HL-60 (cell line): ENCODE measurements around the gene NHLRC2.

Experiments used
- DNase-seq, 2 experiments: peaks; one replicate each; pipeline ENCODE4 v3.0.0-alpha.2; 2010 to 2020; ENCODE audit warnings: low read depth in 1 of 2, low spot score in 1 of 2
- H3K27ac ChIP-seq: fragments of 250-450 bp; sonication (Bioruptor Pico); replicated peaks from 2 replicates; pipeline ENCODE4 v1.5.1; 2020; ENCODE audit warnings: mild to moderate bottlenecking, moderate library complexity
- H3K27me3 ChIP-seq: fragments of 250-450 bp; sonication (Bioruptor Pico); 2 replicates; pipeline ENCODE4 v1.5.1; 2021; ENCODE audit warnings: mild to moderate bottlenecking, moderate library complexity; ENCODE audit not compliant: insufficient read depth, poor library complexity, severe bottlenecking
- H3K4me3 ChIP-seq: replicated peaks from 2 replicates; pipeline ENCODE4 v1.5.1; 2011; ENCODE audit warnings: mild to moderate bottlenecking, control low read depth, low read length; ENCODE audit not compliant: insufficient read depth
- GABPA ChIP-seq: IDR thresholded peaks from 2 replicates; pipeline ENCODE4 v1.6.1; 2012; ENCODE audit warnings: low read depth
- POLR2AphosphoS5 ChIP-seq: IDR thresholded peaks from 2 replicates; pipeline ENCODE4 v1.6.1; 2012; ENCODE audit warnings: low read depth
- SPI1 ChIP-seq: IDR thresholded peaks from 2 replicates; pipeline ENCODE4 v1.6.1; 2012; ENCODE audit warnings: low read depth, mild to moderate bottlenecking, borderline replicate concordance
- TF ChIP-seq, protein P1 (sequence below): IDR thresholded peaks from 2 replicates; pipeline ENCODE4 v1.6.1; 2012; ENCODE audit warnings: low read depth; ENCODE audit not compliant: insufficient replicate concordance
- TF ChIP-seq, protein P2 (sequence below): IDR thresholded peaks from one replicate; pipeline ENCODE4 v1.5.1; 2011; ENCODE audit warnings: low read length, control low read depth, inconsistent platforms; ENCODE audit not compliant: insufficient read depth

The NHLRC2 gene

DNA sequence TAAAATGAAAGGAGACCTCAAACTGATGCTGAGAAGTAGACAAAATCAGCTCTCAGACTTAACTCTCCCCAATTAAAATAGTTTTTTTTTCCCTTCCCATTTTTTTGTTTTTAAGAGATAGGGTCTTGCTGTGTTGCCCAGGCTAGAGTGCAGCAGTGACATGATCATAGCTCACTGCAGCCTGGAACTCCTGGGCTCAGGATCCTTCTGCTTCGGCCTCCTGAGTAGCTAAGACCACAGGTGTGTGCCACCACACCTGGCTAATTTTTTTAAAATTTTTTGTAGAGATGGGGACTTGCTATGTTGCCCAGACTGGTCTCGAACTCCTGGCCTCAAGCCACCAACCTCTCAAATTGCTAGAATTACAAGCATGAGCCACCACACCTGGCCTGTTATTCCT lies 61.1 kb downstream of the NHLRC2 start:
- DNase-seq, result no peak
- Histone ChIP-seq H3K27me3 (no peaks in the 10 kb centered on the region), H3K27ac (no peak overlapping the region), H3K4me3 (no peak overlapping the region)
- TF ChIP-seq, protein P1, sequence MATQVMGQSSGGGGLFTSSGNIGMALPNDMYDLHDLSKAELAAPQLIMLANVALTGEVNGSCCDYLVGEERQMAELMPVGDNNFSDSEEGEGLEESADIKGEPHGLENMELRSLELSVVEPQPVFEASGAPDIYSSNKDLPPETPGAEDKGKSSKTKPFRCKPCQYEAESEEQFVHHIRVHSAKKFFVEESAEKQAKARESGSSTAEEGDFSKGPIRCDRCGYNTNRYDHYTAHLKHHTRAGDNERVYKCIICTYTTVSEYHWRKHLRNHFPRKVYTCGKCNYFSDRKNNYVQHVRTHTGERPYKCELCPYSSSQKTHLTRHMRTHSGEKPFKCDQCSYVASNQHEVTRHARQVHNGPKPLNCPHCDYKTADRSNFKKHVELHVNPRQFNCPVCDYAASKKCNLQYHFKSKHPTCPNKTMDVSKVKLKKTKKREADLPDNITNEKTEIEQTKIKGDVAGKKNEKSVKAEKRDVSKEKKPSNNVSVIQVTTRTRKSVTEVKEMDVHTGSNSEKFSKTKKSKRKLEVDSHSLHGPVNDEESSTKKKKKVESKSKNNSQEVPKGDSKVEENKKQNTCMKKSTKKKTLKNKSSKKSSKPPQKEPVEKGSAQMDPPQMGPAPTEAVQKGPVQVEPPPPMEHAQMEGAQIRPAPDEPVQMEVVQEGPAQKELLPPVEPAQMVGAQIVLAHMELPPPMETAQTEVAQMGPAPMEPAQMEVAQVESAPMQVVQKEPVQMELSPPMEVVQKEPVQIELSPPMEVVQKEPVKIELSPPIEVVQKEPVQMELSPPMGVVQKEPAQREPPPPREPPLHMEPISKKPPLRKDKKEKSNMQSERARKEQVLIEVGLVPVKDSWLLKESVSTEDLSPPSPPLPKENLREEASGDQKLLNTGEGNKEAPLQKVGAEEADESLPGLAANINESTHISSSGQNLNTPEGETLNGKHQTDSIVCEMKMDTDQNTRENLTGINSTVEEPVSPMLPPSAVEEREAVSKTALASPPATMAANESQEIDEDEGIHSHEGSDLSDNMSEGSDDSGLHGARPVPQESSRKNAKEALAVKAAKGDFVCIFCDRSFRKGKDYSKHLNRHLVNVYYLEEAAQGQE, result no peak
- TF ChIP-seq, protein P2, sequence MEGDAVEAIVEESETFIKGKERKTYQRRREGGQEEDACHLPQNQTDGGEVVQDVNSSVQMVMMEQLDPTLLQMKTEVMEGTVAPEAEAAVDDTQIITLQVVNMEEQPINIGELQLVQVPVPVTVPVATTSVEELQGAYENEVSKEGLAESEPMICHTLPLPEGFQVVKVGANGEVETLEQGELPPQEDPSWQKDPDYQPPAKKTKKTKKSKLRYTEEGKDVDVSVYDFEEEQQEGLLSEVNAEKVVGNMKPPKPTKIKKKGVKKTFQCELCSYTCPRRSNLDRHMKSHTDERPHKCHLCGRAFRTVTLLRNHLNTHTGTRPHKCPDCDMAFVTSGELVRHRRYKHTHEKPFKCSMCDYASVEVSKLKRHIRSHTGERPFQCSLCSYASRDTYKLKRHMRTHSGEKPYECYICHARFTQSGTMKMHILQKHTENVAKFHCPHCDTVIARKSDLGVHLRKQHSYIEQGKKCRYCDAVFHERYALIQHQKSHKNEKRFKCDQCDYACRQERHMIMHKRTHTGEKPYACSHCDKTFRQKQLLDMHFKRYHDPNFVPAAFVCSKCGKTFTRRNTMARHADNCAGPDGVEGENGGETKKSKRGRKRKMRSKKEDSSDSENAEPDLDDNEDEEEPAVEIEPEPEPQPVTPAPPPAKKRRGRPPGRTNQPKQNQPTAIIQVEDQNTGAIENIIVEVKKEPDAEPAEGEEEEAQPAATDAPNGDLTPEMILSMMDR, result no peak
- no peak for TF ChIP-seq GABPA
- no peak for TF ChIP-seq POLR2AphosphoS5
- no peak for TF ChIP-seq SPI1

DNA sequence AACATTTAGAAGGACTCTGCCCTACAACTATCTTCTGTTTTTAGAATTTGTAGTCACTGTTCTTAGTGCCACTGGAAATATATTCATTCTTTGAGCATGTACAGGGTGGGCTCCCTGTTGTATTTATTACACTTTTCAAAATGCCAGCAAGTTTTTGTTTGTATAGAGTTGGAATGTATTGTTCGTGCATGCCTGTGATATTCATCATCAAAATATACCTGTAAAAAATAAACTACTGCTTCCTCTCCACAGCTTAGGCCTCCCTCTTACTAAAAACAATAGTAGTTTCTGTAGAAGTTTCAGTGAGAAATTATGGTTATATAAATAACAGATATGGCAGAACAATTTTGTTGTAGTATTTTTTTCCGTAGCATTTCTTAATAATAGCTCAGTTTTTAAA lies 61.6 kb downstream of the NHLRC2 start:
- Histone ChIP-seq H3K27ac (no peak overlapping the region), H3K27me3 (no peaks in the 10 kb centered on the region), H3K4me3 (no peak overlapping the region)
- DNase-seq, result no peak
- TF ChIP-seq GABPA (no peak), POLR2AphosphoS5 (no peak), SPI1 (no peak)
- TF ChIP-seq, protein P1, result no peak
- TF ChIP-seq, protein P2, result no peak

DNA sequence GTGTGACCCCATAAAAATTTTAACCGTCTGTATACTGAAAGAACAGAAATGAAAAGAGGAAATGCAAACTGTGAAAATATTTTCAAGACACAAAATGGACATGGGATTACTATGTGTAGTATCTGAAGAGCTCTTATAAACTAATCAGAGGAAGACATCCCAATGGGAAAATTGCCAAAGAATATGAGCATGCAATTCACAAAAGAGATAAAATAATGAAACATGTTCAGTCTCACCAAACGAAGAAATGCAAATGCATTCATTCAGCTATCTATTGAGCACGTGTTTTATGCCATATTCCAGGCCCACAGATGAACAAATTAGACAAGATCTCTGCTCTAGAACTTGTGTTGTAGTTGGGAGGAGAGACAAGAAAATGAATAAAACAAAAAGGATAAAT lies 63.2 kb downstream of the NHLRC2 start:
- TF ChIP-seq, protein P1, result no peak
- no peak for TF ChIP-seq SPI1
- TF ChIP-seq, protein P2, result no peak
- TF ChIP-seq GABPA, result no peak
- H3K4me3 ChIP-seq, result no peak overlapping the region
- no peak overlapping the region for H3K27ac ChIP-seq
- no peak for DNase-seq
- H3K27me3 ChIP-seq, result no peaks in the 10 kb centered on the region
